Fibroblast of mammary gland (primary cell): Measurements from ENCODE around the gene BRD7.

ENCODE experiments used
- DNase-seq: peaks from one replicate; pipeline ENCODE4 v3.0.0-alpha.2; 2010; ENCODE audit warnings: low read depth
- H3K4me3 ChIP-seq: 2 replicates; pipeline ENCODE4 v1.5.1; 2011; ENCODE audit warnings: low read depth, mild to moderate bottlenecking, low read length, moderate library complexity; ENCODE audit not compliant: control insufficient read depth
- CTCF ChIP-seq: conservative IDR thresholded peaks from 2 replicates; pipeline ENCODE4 v1.5.1; 2011; ENCODE audit warnings: low read depth, low read length, inconsistent platforms; ENCODE audit not compliant: control insufficient read depth, insufficient read depth

The BRD7 gene

GRCh38 chr16:50340578-50340977, 28.2 kb downstream of the BRD7 start:
- H3K4me3 ChIP-seq, result no peak overlapping the region
- peak; percentile 48 for DNase-seq
- TF ChIP-seq CTCF, result no peak

- DNase-seq, result peak; percentile 25
- TF ChIP-seq CTCF, result no peak
- H3K4me3 ChIP-seq, result no peak overlapping the region
Measured at GRCh38 chr16:50338371-50339231, 30.2 kb downstream of the BRD7 start.

- H3K4me3 ChIP-seq, result no peak overlapping the region
- TF ChIP-seq CTCF, result no peak
- DNase-seq, result no peak
Measured at GRCh38 chr16:50336884-50337283, 31.9 kb downstream of the BRD7 start.

GRCh38 chr16:50335196-50335958, 33.4 kb downstream of the BRD7 start:
- peak; percentile 24 for DNase-seq
- TF ChIP-seq CTCF, result no peak
- no peak overlapping the region for H3K4me3 ChIP-seq

- H3K4me3 ChIP-seq, result no peak overlapping the region
- no peak for TF ChIP-seq CTCF
- DNase-seq, result no peak
Measured at GRCh38 chr16:50334106-50334975, 34.4 kb downstream of the BRD7 start.

GRCh38 chr16:50332599-50332998, 36.2 kb downstream of the BRD7 start:
- no peak overlapping the region for H3K4me3 ChIP-seq
- TF ChIP-seq CTCF, result no peak
- no peak for DNase-seq
